Islet of Langerhans (tissue), 1 donor: Measurements from ENCODE around the gene TXNDC12.
A peak's percentile ranks its signal among the peaks of the same experiment; 100 is the strongest.
"Not testable (repeated sequence)": the region's sequence is repeated elsewhere in the genome, so short reads cannot be mapped to it uniquely, and the experiment has no call there.

Source experiments
- FAIRE-seq: peaks from one replicate; lab custom pipeline; 2011; peaks lifted over from hg19 to GRCh38; lab: Jason Lieb, UNC

The TXNDC12 gene

DNA sequence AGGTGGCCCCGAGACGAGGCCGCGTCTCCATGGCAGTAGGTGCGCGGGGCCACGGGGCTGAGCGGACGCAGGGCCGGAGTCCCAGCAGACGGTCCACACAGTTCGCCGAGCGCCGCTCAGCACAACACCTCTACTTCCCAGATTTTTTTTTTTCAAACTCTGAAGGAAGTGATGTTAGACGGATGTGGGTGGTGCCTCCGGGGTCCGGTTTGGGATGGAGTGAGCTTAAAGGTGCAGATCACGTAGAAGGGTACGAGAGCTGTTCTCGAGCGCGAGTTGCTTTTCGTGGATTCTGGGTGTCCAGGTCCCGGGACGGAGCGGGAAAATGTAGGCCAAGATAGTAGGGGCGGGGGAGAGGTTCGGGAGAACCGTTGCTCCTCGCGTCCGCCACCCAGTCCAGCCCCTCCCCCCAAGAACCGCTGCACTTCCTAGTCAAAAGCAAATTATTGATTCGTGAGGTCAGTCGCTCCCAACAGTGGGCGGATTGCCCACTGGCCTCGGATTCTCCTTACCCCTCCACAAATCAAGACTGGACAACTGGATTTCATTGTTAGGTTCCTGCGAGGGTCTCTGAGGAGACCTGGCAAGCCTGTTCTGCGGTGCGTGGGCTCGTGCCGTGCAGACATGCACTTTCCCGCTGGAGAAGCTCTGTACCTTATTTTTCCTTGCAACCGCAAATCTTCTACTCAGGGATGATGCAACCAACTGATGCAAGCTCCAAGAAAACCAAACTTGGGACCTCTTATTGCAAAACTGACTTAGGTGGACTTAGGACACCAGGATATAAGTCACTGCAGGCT lies at the start of gene TXNDC12:
TSS of gene TXNDC12 (minus strand) at position 126 of the 800 bp plus-strand sequence. CDS start at position 31, 95 bp downstream.
- peak; percentile 41 for FAIRE-seq

GRCh38 chr1:52102336-52103013 lies 47.5 kb upstream of the TXNDC12 start:
- no peak for FAIRE-seq

DNA sequence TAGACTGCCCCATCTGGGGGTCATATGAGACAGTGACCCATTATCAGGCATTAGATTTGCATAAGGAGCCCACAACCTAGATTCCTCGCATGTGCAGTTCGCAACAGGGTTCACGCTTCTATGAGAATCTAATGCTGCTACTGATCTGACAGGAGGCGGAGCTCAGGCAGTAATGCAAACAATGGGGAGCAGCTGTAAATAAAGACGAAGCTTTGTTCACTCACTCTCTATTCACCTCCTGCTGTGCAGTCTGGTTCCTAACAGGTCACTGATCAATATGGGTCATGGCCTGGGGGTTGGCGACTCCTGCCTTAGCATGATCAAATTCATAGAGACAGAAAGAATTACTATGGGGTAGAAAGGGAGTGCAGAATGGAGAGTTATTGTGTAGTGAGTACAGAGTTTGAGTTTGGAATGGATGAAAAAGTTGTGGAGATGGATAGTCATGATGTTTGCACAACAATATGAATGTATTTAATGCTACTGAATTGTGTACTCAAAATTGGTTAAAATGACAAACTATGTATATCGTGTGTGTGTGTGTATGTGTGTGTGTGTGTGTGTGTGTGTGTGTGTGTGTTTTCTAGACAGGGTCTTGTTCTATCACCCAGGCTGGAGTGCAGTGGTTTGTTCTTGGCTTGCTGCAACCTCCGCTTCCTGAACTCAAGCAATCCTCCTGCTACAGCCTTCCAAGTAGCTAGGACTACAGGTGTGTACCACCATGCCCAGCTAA lies 43.3 kb upstream of the TXNDC12 start:
- FAIRE-seq, result no peak

- no peak for FAIRE-seq
Observed at GRCh38 chr1:52096216-52096615, 41.2 kb upstream of the TXNDC12 start.

- not testable (repeated sequence) for FAIRE-seq
Observed at GRCh38 chr1:52094300-52094699, 39.3 kb upstream of the TXNDC12 start.

DNA sequence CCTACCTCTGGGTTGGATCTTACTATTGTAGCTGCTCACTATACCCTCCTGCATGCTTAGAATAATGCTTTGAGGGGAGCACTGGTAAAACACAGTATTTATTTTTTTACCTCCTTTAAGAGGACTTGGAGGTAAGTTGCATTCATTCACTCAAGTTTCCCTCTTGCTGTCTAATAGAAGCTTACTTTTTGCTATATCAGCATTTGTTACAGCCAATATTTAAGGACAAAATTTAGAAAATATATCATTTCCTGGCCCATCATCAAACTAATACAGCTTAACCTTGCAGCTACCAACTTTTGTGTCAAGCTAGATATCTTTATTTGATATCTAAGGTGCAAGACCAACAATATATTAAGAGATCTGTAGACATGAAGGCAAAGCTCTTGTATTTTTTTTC lies 32.9 kb upstream of the TXNDC12 start:
- not testable (repeated sequence) for FAIRE-seq

DNA sequence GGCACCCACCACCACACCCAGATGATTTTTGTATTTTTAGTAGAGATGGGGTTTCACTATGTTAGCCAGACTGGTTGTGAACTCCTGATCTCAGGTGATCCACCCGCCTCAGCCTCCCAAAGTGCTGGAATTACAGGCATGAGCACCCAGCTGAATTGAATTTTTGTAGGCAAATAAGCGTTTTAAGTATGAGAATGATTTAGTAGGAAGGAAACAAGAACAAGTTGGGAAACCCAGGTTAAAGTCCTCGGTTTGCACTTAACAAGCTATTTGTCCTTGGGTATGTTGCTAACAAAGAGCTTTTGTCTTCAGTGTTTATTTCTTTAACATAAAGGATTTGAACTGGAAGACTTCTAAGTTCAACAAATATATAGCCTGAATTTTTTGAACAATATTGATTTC lies 25.0 kb upstream of the TXNDC12 start:
- no peak for FAIRE-seq

DNA sequence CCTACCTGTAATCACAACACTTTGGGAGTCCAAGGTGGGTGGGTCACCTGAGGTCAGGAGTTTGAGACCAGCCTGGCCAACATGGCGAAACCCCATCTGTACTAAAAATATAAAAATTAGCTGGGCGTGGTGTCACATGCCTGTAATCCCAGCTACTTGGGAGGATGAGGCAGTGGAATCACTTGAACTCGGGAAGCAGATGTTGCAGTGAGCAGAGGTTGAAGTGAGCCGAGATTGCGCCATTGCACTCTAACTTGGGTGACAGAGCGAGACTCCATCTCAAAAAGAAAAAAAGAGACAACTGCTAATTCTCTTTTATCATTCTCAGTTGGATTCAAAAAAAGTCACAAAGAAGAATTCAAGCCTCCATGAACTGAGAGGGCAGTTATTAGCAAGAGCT lies 22.3 kb upstream of the TXNDC12 start:
- not testable (repeated sequence) for FAIRE-seq

DNA sequence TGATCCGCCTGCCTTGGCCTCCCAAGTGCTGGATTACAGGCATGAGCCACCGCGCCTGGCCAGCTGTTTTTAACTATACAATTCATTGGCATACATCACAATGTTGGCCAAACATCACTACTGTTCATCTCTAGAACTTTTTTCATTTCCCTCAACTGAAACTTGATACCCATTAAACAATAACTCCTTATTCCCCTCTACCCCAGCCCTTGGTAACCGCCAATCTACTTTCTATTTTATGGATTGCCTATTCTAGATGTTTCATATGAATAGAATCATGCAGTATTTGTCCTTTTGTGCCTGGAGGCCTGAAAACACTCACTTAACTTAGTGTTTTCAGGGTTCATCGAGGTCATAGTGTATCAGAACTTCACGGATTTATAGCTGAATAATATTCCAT lies 17.3 kb upstream of the TXNDC12 start:
- no peak for FAIRE-seq

GRCh38 chr1:52070704-52071103 lies 15.7 kb upstream of the TXNDC12 start:
- FAIRE-seq, result peak; percentile 17

GRCh38 chr1:52063192-52063591 lies 8.2 kb upstream of the TXNDC12 start:
- no peak for FAIRE-seq

- FAIRE-seq, result no peak
Observed at GRCh38 chr1:52060822-52061221, 5.8 kb upstream of the TXNDC12 start.

- FAIRE-seq, result no peak
Observed at GRCh38 chr1:52059888-52060287, 4.9 kb upstream of the TXNDC12 start.

DNA sequence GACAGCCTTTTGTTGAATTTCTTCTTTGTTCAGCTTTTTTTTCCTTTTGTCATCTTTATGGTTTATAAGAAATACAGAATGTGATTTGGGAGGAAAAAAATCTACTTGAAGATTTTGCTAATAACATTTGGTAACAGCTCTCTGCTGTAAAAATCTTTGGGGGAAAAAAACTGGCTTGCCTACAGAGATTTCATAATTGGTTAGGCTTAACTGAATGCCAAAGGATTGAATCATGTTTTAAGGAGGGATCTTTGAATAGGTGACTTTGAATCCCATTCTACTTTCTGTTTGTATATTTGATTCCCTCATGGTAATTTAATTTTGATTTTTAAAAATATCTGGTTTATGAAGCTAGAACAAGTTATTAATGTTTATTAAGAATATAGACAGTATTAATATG lies 4.3 kb upstream of the TXNDC12 start:
- FAIRE-seq, result no peak

- no peak for FAIRE-seq
Observed at GRCh38 chr1:52057876-52058415, 3.0 kb upstream of the TXNDC12 start.

GRCh38 chr1:52057255-52057654 lies 2.3 kb upstream of the TXNDC12 start:
- FAIRE-seq, result no peak

DNA sequence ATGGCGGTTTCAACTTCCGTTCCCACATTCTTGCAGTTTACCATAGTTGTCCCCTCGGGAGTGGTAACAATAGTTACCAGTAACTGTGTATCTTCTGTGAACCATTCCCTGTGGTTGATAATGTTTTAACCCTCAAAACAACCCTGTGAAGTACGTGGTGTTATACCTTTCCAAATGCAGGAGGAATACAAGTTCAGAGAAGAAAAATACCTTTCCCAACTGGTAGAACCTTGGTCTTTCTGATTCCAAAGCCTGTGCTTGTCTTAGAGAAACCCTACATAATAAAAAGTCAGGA lies 1.9 kb upstream of the TXNDC12 start:
- no peak for FAIRE-seq

GRCh38 chr1:52056163-52056936 lies 1.4 kb upstream of the TXNDC12 start, which contains the start of gene BTF3L4:
TSS of gene BTF3L4 (plus strand) at chr1:52056295. CDS start at chr1:52059848, 3,553 bp downstream.
- FAIRE-seq, result no peak

- no peak for FAIRE-seq
Observed at GRCh38 chr1:52055866-52056162, 823 bp upstream of the TXNDC12 start.

DNA sequence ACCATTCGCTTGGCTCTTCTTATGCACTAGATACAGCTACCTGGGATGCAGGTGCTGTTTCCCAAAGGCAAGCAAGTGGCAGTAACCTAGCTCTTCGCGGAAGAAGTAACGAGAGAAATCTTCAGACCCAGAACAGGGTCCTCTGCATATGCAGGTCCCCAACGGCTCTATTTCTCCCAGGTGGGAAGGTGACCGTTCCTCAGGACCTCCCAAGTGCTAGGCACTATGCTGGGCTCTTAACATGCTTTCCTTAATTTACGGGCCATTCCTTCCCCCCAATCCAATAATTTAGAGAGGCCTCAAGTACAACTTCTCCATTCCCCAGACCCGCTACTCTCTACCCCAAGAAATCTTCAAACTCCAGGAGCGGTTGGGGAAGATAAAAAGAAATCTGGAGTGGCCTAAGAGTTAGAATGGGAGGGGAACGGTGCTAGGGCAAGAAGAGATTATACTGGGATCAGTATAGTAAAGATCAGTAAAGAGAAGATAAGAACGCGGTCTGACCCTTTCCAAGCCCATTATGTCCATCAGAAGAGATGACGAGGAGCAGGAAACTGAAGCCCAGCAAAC lies 410 bp downstream of the TXNDC12 start:
- FAIRE-seq, result no peak

GRCh38 chr1:52053862-52054261 lies 1.1 kb downstream of the TXNDC12 start:
- no peak for FAIRE-seq

DNA sequence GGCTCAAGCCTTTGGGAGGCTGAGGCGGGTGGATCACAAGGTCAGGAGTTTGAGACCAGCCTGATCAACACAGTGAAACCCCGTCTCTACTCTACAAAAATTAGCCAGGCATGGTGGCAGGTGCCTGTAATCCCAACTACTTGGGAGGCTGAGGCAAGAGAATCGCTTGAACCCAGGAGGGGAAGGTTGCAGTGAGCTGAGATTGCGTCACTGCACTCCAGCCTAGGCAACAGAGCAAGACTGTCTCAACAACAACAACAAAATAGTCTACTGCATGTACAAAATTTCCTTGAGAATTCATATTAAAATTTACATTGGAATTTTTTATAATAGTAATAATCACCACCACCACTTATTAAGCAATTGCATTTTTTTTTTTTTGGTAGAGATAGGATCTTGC lies 5.7 kb downstream of the TXNDC12 start:
- not testable (repeated sequence) for FAIRE-seq
